Measurements from ENCODE around the gene SNCA.

SNCA gene

DNA sequence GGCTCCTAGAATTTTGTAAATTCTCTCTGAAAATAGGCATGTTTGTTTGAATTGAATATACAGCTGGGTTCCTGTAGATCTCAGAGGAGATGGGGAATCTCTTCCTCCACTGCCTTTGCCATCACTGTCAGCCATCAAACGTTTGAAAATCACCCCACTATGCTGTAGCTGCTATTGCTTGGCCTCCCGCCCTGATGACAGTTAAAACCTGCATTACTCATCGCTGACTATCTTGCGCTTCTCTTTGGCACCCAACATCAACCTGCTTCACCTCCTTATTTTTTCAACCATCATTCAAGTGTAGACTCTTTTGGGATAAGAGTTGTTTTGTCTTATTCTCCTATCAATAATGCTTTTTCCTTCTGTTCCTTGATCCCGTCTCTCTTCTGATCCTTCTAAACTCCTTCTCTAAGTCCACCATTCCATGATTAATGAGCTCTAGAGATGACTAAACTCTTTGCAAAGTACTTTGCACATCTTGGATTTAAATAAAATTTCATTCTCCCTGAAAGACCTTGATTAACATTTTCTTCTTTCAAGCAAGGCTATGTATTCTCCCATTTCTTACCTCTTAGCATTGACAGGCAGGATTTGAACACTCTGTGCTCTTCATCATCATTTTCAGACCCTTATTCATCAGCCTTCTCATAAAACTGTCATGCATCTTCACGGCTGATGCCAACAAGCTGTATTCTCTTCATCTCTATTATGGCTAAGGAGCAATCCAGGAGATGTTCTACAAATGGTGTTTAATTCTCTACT, 133.0 kb downstream of the SNCA start:
- DNase-seq: no peak

DNA sequence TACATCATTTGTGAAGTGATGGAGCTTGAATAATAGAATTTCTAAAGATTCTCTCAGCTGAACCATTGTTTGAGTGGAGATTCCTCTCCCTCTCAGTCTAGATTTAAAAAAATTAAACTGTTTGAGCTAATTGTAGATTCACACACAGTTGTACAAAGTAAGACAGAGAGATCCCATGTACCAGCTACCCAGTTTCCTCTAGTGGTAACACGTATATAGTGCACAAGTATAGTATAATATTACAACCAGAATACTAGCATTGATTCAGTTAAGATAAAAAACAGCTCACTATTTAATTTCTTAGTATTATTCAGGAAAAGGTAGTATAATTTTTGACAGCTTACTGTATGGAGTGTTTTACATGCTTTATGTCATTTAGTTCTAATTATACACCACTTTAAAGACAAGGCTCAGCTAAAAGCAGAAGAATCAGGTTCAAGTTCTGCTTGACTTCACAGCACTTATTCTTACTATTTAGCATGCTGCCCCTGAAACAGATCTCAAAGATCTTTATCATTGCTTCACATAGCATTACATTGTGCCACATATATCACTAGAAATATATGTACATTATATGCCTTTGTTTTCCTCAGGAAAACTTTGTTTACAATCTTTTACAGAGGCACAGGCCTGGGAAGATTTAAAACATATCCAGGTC, 136.1 kb downstream of the SNCA start:
- DNase-seq: no peak

DNA sequence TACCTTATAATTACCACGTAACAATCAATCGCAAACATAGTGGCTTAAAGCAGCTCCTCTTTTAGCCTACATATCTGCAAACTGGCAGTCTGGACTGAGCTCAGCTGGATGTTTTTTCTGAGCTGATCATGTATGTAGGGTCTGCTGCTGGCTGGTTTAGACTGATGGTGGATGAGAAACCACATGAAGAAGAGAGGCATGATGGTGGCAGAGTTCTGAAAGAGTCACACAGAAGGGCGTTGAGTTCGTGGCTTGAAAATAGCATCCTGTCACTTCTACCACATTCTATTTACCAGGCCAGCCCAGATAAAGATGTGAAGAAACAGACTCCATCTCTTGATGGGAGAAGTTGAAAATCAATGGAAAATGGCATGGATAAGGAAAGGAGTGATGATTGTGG, 151.3 kb downstream of the SNCA start:
- no peak for DNase-seq

DNA sequence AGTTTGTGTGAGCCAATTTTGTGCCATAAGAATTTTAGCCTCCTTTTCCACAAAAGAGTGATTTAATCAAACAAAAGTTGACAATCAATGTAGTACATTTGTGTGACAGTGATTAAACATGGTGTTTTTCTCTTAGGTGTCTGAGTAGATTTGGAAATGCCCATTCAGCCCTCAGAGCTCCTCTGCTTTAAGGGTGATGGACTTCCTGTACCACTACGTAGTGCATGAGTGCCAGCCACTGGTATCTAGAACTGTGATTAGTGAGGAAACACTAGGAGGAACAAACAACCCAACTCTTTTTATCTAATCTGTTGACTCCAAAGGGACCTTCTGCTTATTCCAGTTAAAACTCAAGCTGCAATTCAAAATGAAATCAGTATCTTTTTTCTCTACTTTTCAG, 151.7 kb downstream of the SNCA start:
- no peak for DNase-seq

DNA sequence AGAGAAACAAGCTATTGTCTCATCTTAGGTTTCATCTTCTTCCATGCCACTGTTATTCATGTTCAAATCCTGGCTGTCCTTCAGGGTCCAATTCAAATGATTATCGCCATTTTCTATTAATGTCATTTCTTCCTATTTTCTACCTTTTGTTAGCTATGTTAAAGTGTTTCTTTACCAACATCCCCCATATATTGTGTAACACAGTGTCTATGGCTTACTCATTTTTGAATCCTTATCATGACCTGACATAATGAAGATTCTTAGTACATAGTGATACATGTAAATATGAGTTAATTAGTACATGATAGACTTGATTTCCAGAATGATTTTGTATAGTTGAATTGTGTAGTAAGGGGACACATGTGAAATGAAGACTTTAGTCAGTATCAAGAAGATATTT, 152.4 kb downstream of the SNCA start:
- no peak for DNase-seq

DNA sequence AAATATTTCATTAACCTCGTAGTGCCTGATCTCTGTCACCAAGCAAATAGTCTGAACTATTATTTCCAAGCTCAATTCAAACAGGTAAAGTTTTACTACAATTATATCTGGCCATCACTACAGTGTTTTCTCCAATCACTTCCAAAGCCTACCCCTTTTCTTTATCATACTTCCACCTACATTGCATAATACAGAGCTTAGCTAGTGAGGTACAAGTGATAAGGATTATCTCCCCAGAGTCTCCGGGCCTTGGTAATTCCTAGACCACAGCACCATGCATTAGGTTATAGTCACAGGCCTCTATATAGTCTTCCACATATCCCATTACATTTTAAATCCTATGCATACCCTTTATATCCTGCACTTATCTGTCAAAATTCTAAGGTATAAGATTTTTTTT, 154.2 kb downstream of the SNCA start:
- no peak for DNase-seq

DNA sequence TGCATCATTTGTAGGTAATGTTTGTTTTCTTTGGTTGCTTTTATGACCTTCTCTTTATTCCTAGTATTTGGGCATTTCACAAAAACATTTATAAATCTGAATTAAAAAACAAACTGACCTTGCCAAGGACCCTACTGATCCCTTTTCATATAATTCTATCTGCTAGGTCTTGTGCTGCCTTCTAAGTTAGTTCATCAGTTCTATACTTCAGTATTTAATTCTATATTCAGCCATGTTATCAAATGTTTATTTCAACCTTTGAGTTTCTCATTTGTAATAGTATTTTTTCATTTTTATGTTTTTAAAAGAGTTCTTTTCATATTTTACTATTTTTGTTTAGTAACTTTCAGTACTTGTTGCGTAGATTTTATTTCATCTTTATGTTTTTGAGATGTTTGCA, 155.3 kb downstream of the SNCA start:
- DNase-seq: no peak

DNA sequence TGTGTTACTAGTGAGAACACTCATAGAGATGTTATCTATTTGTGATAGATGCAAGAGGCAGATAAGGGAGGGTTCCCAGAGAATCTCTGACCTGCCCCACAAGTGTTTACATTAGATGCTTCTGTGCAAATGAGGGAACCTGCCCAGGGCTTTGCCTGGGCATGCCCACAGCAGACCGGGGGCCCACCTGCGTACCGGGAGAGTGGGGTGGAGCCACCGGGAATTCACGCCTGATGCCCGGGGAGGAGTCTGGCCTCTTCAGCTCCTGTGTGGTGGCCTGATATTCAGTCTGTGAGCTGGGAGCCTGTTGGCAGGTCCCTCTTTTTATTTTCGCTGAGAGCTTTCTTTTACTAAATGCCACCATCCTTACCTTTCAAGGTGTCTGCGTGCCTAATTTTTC, 155.7 kb downstream of the SNCA start:
- DNase-seq: no peak

DNA sequence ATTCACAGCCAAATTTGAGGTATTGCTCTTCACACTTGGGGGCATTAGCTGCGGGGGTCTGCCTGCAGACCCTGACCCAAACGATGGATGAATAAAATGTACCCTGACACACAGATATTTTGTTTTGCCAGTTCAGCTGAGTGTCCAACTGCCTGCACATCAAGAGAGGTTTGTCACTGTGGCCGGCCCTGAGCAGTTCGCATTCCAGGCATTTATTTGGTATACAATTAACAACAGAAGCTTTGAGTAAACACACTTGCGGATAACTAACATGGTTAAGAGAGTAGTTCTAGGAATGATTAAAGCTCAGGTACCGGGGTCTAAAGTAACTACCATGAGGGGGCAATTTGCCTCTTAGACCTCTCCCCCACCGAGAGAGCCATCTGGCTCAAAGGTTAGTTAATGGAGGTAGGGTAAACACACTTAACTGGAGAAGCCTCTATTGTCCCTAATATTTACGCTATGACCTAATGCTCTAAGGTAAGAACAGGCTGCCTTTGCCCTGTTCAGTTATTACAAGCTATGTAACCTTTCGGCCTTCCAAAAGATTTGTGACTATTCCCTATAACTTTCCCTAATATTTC, 162.0 kb downstream of the SNCA start:
- DNase-seq: no peak
